Progenitor cell of endocrine pancreas (in vitro differentiated cells): ENCODE results near the gene C3orf52. TPM values are rescaled to one million over a fixed set of nuclear protein-coding genes. Genes with fewer than 3 reads are reported as not detected.

ENCODE experiments used
- DNase-seq: peaks from one replicate; pipeline ENCODE4 v3.0.0; 2021; ENCODE audit warnings: low spot score; ENCODE audit not compliant: unreplicated experiment
- H3K27ac Mint-ChIP-seq: 2 replicates; pipeline ENCODE4 v1.8.0; 2021; ENCODE audit warnings: mild to moderate bottlenecking, moderate library complexity, mixed read lengths
- H3K27me3 Mint-ChIP-seq: 2 replicates; pipeline ENCODE4 v1.8.0; 2021; ENCODE audit warnings: mixed read lengths
- H3K36me3 Mint-ChIP-seq: 2 replicates; pipeline ENCODE4 v1.8.0; 2022; ENCODE audit warnings: mixed read lengths; ENCODE audit not compliant: insufficient read depth
- H3K4me1 Mint-ChIP-seq: 2 replicates; pipeline ENCODE4 v1.8.0; 2021; ENCODE audit warnings: low read depth, mixed read lengths
- H3K4me3 Mint-ChIP-seq: 2 replicates; pipeline ENCODE4 v1.8.0; 2021; ENCODE audit warnings: low read depth, mild to moderate bottlenecking, moderate library complexity, mixed read lengths
- H3K9me3 Mint-ChIP-seq: 2 replicates; pipeline ENCODE4 v1.8.0; 2021; ENCODE audit warnings: low read depth, mixed read lengths
- CTCF ChIP-seq: fragments of 200-600 bp; sonication (generic); IDR thresholded peaks from one replicate; pipeline ENCODE4 v1.5.0; 2021; ENCODE audit warnings: antibody characterized with exemption, mild to moderate bottlenecking; ENCODE audit not compliant: unreplicated experiment
- total RNA-seq: library from RNA; stranded (reverse); gene quantifications from 2 replicates; pipeline ENCODE4 v1.2.1, GENCODE V29; 2021

The C3orf52 gene
- total RNA-seq, 1 donor from 2014 or later = 20.6 TPM

DNA sequence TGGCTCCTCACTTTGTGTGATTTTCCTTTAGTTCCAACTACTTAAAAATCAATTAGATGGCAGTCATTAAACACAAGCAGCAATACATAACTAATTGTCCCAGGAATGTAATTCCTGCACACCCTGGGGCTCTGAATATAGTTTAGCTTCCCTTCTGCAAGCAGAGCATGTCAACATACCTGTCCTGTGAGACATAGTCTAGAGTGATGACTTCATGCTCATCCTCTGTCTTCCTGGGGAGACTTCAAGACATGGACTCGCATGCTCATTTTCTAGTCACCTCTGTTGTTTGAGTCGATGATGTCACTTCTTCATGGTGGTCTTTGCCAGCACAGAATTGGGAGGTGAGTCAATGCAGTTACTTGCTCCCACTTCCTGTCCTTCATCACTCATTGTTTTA is 15.7 kb downstream of the C3orf52 start:
- no peak for DNase-seq
- no peak for TF ChIP-seq CTCF
- H3K9me3 Mint-ChIP-seq = no peaks in the 10 kb centered on the region
- peaks cover 5% of the 10 kb centered on the region for H3K4me1 Mint-ChIP-seq
- no peaks in the 10 kb centered on the region for H3K27me3 Mint-ChIP-seq
- no peak overlapping the region for H3K4me3 Mint-ChIP-seq
- H3K36me3 Mint-ChIP-seq = peaks cover 11% of the 10 kb centered on the region
- no peak overlapping the region for H3K27ac Mint-ChIP-seq

- H3K27ac Mint-ChIP-seq = no peak overlapping the region
- no peak for TF ChIP-seq CTCF
- H3K27me3 Mint-ChIP-seq = no peaks in the 10 kb centered on the region
- no peaks in the 10 kb centered on the region for H3K9me3 Mint-ChIP-seq
- H3K4me1 Mint-ChIP-seq = peaks cover 12% of the 10 kb centered on the region
- no peak overlapping the region for H3K4me3 Mint-ChIP-seq
- no peak for DNase-seq
- H3K36me3 Mint-ChIP-seq = peaks cover 11% of the 10 kb centered on the region
Observed at GRCh38 chr3:112104774-112105173, 18.6 kb downstream of the C3orf52 start.

- Mint-ChIP-seq H3K9me3 (no peaks in the 10 kb centered on the region), H3K27ac (no peak overlapping the region), H3K4me1 (peaks cover 9% of the 10 kb centered on the region), H3K4me3 (no peak overlapping the region), H3K36me3 (peaks cover 14% of the 10 kb centered on the region), H3K27me3 (no peaks in the 10 kb centered on the region)
- no peak for DNase-seq
- TF ChIP-seq CTCF = no peak
Observed at GRCh38 chr3:112109322-112109721, 23.1 kb downstream of the C3orf52 start.

DNA sequence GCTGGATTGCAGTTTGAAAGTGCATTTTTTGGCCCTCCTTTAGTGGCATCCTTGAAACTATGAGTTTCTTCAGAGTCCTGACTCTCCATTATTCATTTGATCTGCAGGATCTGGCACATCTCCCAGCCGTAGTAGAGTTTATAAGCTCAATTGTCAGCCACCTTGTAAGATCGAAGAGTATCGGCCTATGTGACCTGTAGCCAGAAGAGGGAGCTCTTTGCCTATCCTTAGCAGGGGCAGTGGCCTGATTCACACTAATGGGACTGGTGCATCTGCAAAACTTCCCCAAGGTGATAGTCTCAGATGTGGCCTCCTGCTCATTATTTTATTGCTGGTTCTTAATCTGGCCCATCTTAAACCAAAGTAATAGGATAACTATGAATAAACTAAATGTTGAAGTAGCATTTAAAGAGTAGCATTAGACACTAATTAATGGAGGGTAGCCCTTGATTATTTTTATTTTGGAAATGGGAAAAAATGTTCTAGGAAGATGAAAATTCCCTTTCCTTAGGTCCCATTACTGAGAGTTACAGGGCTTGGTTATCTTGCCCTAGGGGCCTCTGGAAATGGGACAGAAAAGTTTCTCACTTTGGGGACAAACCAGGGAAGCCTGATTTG is 25.7 kb downstream of the C3orf52 start:
- Mint-ChIP-seq H3K27me3 (no peaks in the 10 kb centered on the region), H3K27ac (peak overlapping the region; percentile 66), H3K4me1 (peaks cover 9% of the 10 kb centered on the region), H3K9me3 (no peaks in the 10 kb centered on the region), H3K36me3 (peaks cover 15% of the 10 kb centered on the region), H3K4me3 (no peak overlapping the region)
- TF ChIP-seq CTCF = peak; percentile 80
- peak; percentile 16 for DNase-seq

DNA sequence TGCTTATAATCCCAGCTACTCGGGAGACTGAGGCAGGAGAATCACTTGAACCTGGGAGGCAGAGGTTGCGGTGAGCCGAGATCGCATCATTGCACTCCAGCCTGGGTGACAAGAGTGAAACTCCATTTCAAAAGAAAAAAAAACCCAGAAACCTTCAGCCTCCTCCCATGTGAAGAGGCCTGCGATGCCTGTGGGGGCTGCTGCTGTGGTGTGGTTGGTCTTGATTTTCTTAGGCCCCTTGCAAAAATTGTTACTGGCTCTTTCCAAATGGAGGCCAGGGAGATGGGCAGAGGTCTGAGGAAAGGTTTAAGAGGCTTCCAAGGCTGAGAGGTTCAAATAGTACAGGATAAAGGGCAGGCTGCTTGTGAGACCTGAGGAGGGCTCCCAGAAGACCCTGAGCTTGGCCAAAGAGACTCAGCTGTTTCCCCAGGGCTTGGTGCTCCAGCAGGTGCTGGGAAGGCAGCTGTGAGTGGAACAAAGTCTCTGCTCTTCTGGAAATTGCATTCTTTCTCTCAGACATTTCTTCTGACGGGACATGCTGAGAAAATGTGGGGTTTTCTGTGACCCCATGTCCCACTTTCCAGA is 28.5 kb downstream of the C3orf52 start:
- Mint-ChIP-seq H3K9me3 (no peaks in the 10 kb centered on the region), H3K27ac (no peak overlapping the region), H3K36me3 (peaks cover 21% of the 10 kb centered on the region), H3K4me1 (peaks cover 2% of the 10 kb centered on the region), H3K27me3 (no peaks in the 10 kb centered on the region), H3K4me3 (no peak overlapping the region)
- no peak for DNase-seq
- no peak for TF ChIP-seq CTCF
